DND-41 (cell line): ENCODE measurements around the gene GPR34.

ENCODE experiments used
- CTCF ChIP-seq: IDR thresholded peaks from 2 replicates; pipeline ENCODE4 v1.5.1; 2012; ENCODE audit warnings: borderline replicate concordance, low read length, moderate library complexity, mild to moderate bottlenecking; ENCODE audit not compliant: poor library complexity, severe bottlenecking; ENCODE audit errors: extremely low read depth
- EZH2 ChIP-seq: IDR thresholded peaks from 3 replicates; pipeline ENCODE4 v1.6.1; 2012; ENCODE audit warnings: borderline replicate concordance, low read depth, mild to moderate bottlenecking, moderate library complexity, low read length, inconsistent platforms; ENCODE audit not compliant: severe bottlenecking

DNA sequence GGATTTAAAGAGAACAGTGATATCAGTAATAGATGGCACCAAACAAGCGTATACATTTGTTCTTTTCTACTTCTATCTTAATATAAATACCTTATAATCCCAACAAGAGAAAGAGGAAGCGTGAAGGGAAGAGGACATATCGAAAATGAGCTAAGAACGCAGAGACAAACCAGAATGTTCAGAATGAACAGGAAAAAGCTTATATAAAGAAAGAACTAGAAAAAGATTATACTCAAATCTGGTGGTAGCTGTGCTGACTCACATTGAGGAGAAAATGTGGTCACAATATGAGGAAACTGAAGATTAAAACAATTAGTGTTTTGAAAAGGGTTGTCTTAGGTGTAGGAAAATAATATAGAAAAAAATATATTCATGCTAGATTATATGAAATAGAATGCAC lies 2.0 kb upstream of the GPR34 start:
- no peak for TF ChIP-seq CTCF
- TF ChIP-seq EZH2, result no peak
